Activated naive CD8-positive, alpha-beta T cell (primary cell): Measurements from ENCODE around the gene PTPN3.

ENCODE experiments used
- H3K27ac Mint-ChIP-seq: one replicate; pipeline ENCODE4 v1.8.0; 2021; ENCODE audit warnings: mixed read lengths
- H3K27me3 Mint-ChIP-seq: one replicate; pipeline ENCODE4 v1.8.0; 2021; ENCODE audit warnings: mixed read lengths
- H3K36me3 Mint-ChIP-seq: one replicate; pipeline ENCODE4 v1.8.0; 2021; ENCODE audit warnings: mixed read lengths
- H3K4me1 Mint-ChIP-seq: one replicate; pipeline ENCODE4 v1.8.0; 2021; ENCODE audit warnings: low read depth, mixed read lengths
- H3K4me3 Mint-ChIP-seq: one replicate; pipeline ENCODE4 v1.8.0; 2021; ENCODE audit warnings: mild to moderate bottlenecking, mixed read lengths
- H3K9me3 Mint-ChIP-seq: one replicate; pipeline ENCODE4 v1.8.0; 2021; ENCODE audit warnings: low read depth, mixed read lengths

PTPN3 gene

GRCh38 chr9:109329638-109330258 lies 168.4 kb downstream of the PTPN3 start:
- peaks cover 18% of the 10 kb centered on the region for H3K27me3 Mint-ChIP-seq
- H3K36me3 Mint-ChIP-seq = no peaks in the 10 kb centered on the region
- H3K27ac Mint-ChIP-seq = no peak overlapping the region
- H3K9me3 Mint-ChIP-seq = no peaks in the 10 kb centered on the region
- H3K4me1 Mint-ChIP-seq = no peaks in the 10 kb centered on the region
- no peak overlapping the region for H3K4me3 Mint-ChIP-seq

GRCh38 chr9:109328978-109329637 lies 169.0 kb downstream of the PTPN3 start:
- H3K4me3 Mint-ChIP-seq = no peak overlapping the region
- no peaks in the 10 kb centered on the region for H3K4me1 Mint-ChIP-seq
- no peaks in the 10 kb centered on the region for H3K9me3 Mint-ChIP-seq
- H3K36me3 Mint-ChIP-seq = no peaks in the 10 kb centered on the region
- H3K27ac Mint-ChIP-seq = no peak overlapping the region
- H3K27me3 Mint-ChIP-seq = peaks cover 18% of the 10 kb centered on the region
